Measurements from ENCODE around the gene CSNK1E.

Gene CSNK1E

GRCh38 chr22:38272373-38273134 lies 44.7 kb downstream of the CSNK1E start, which contains the start of gene TMEM184B:
Gene TMEM184B, minus strand, starts transcription at chr22:38273010. Its CDS starts 25,049 bp downstream, at chr22:38247961.
- no peak for TF ChIP-seq CTCF (conservative IDR thresholded peaks at IDR 0.05; ENCODE audit: low read length)
- TF ChIP-seq EZH2phosphoT487 (IDR thresholded peaks at IDR 0.05; ENCODE audit: borderline replicate concordance) = no peak
- peak within 1 kb of the TSS; percentile 87 for H3K4me2 ChIP-seq (ENCODE audit: low read depth, low read length, poor library complexity, severe bottlenecking)
- no peaks in the 10 kb centered on the region for H3K36me3 ChIP-seq (ENCODE audit: insufficient read depth, low read length)
- H3K4me1 ChIP-seq (ENCODE audit: insufficient read depth, low read length, poor library complexity, severe bottlenecking) = peaks cover 28% of the 10 kb centered on the region
- peak within 1 kb of the TSS; percentile 91 for H3K4me3 ChIP-seq (ENCODE audit: low read length, poor library complexity, severe bottlenecking)
- H4K20me1 ChIP-seq (ENCODE audit: insufficient read depth, low read length, poor library complexity, severe bottlenecking) = peaks cover 5% of the 10 kb centered on the region
- H3F3A ChIP-seq (ENCODE audit: low read depth) = no peaks in the 10 kb centered on the region
- H3K79me2 ChIP-seq (ENCODE audit: insufficient read depth, low read length) = peaks cover 42% of the 10 kb centered on the region; the same call in 1 of the 2 replicates
- peak within 1 kb of the TSS; percentile 86 for H3K9ac ChIP-seq (ENCODE audit: low read depth, low read length, poor library complexity, severe bottlenecking)
- no peaks in the 10 kb centered on the region for H3K27me3 ChIP-seq (ENCODE audit: insufficient read depth, low read length, poor library complexity, severe bottlenecking)
- H2AFZ ChIP-seq (ENCODE audit: low read length) = peak within 1 kb of the TSS; percentile 100
- no peaks in the 10 kb centered on the region for H3K9me2 ChIP-seq (replicated peaks; ENCODE audit: low read depth, low read length)
- no peaks in the 10 kb centered on the region for H3K9me3 ChIP-seq (ENCODE audit: insufficient read depth, low read depth, low read length)

- H2AFZ ChIP-seq (ENCODE audit: low read length) = peak overlapping the region; percentile 67; the same call in 1 of the 2 replicates
- no peaks in the 10 kb centered on the region for H3K36me3 ChIP-seq (ENCODE audit: insufficient read depth, low read length)
- TF ChIP-seq EZH2phosphoT487 (IDR thresholded peaks at IDR 0.05; ENCODE audit: borderline replicate concordance) (no peak), CTCF (conservative IDR thresholded peaks at IDR 0.05; ENCODE audit: low read length) (no peak)
- no peaks in the 10 kb centered on the region for H3F3A ChIP-seq (ENCODE audit: low read depth)
- no peaks in the 10 kb centered on the region for H3K27me3 ChIP-seq (ENCODE audit: insufficient read depth, low read length, poor library complexity, severe bottlenecking)
- no peaks in the 10 kb centered on the region for H3K9me3 ChIP-seq (ENCODE audit: insufficient read depth, low read depth, low read length)
- H3K4me3 ChIP-seq (ENCODE audit: low read length, poor library complexity, severe bottlenecking) = peak overlapping the region; percentile 91
- H3K9me2 ChIP-seq (replicated peaks; ENCODE audit: low read depth, low read length) = no peaks in the 10 kb centered on the region
- H3K79me2 ChIP-seq (ENCODE audit: insufficient read depth, low read length) = peaks cover 44% of the 10 kb centered on the region; the same call in 1 of the 2 replicates
- H3K9ac ChIP-seq (ENCODE audit: low read depth, low read length, poor library complexity, severe bottlenecking) = peak overlapping the region; percentile 86
- H3K4me1 ChIP-seq (ENCODE audit: insufficient read depth, low read length, poor library complexity, severe bottlenecking) = peaks cover 34% of the 10 kb centered on the region
- peaks cover 5% of the 10 kb centered on the region for H4K20me1 ChIP-seq (ENCODE audit: insufficient read depth, low read length, poor library complexity, severe bottlenecking)
- peak overlapping the region; percentile 87 for H3K4me2 ChIP-seq (ENCODE audit: low read depth, low read length, poor library complexity, severe bottlenecking)
Observed at GRCh38 chr22:38271927-38272372, 45.3 kb downstream of the CSNK1E start.

GRCh38 chr22:38271101-38271500 lies 46.1 kb downstream of the CSNK1E start:
- Histone ChIP-seq H3K9ac (ENCODE audit: low read depth, low read length, poor library complexity, severe bottlenecking) (no peak overlapping the region), H4K20me1 (ENCODE audit: insufficient read depth, low read length, poor library complexity, severe bottlenecking) (peaks cover 5% of the 10 kb centered on the region), H3K27me3 (ENCODE audit: insufficient read depth, low read length, poor library complexity, severe bottlenecking) (no peaks in the 10 kb centered on the region), H2AFZ (ENCODE audit: low read length) (no peak overlapping the region), H3K79me2 (ENCODE audit: insufficient read depth, low read length) (peaks cover 52% of the 10 kb centered on the region), H3K4me2 (ENCODE audit: low read depth, low read length, poor library complexity, severe bottlenecking) (peak overlapping the region; percentile 87), H3K9me3 (ENCODE audit: insufficient read depth, low read depth, low read length) (no peaks in the 10 kb centered on the region), H3K9me2 (replicated peaks; ENCODE audit: low read depth, low read length) (no peaks in the 10 kb centered on the region), H3K36me3 (ENCODE audit: insufficient read depth, low read length) (no peaks in the 10 kb centered on the region), H3K4me1 (ENCODE audit: insufficient read depth, low read length, poor library complexity, severe bottlenecking) (peaks cover 42% of the 10 kb centered on the region), H3K4me3 (ENCODE audit: low read length, poor library complexity, severe bottlenecking) (peak overlapping the region; percentile 91), H3F3A (ENCODE audit: low read depth) (no peaks in the 10 kb centered on the region)
- TF ChIP-seq EZH2phosphoT487 (IDR thresholded peaks at IDR 0.05; ENCODE audit: borderline replicate concordance) = no peak
- no peak for TF ChIP-seq CTCF (conservative IDR thresholded peaks at IDR 0.05; ENCODE audit: low read length)

Measured in Loucy (cell line).